HT-29 (cell line): ENCODE data around the gene RPL28. TPM values are rescaled to one million over a fixed set of nuclear protein-coding genes. Genes with fewer than 3 reads are reported as not detected.
A peak's percentile ranks its signal among the peaks of the same experiment; 100 is the strongest.
"Not testable (repeated sequence)": the region's sequence is repeated elsewhere in the genome, so short reads cannot be mapped to it uniquely, and the experiment has no call there.

Source experiments
- DNase-seq: peaks from one replicate; pipeline ENCODE4 v3.0.0-alpha.2; 2015; ENCODE audit warnings: low spot score
- total RNA-seq: library from RNA; depleted of rRNA; stranded (reverse); fragments of >200 nt; shearing (Covaris generic); gene quantifications from 2 replicates; pipeline ENCODE4 v1.2.3, GENCODE V29; 2014

Gene RPL28
- total RNA-seq, 1 experiment from 2014 or later: 1,134 TPM

DNA sequence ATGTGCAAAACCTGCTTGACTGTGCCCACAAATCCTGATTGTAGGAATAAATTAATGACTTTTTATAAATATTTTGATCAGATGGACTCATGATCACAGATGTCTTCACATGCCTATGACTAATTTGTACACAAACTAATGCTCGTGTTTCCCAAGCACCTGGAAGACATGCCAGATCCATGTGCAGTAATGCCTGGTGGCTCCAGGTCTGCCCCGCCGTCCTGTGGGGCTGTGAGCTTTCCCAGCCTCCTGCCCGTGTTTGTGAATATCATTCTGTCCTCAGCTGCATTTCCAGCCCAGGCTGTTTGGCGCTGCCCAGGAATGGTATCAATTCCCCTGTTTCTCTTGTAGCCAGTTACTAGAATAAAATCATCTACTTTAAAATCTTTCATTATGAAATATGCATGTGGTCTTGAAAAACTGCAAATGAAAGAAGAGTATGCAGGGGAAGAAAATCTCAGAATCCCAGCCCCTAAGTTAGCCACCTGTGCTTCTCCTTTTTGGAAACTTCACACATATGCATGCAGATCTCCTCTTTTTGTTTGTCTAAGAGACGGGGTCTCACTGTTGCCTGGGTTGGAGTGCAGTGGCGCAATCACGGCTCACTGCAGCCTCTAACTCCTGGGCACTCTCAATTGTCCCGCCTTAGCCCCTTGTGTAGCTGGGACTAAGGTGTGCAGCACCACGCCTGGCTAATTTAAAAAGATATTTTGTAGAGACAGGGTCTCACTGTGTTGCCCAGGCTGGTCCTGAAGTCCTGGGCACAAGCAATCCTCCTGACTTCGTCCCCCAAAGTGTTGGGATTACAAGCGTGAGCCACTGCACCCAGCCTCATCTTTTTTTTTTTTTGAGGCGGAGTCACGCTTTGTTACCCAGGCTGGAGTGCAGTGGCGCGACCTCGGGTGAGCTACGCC lies 6.2 kb downstream of the RPL28 start:
- DNase-seq: no peak

- DNase-seq: no peak
These were observed 7.4 kb downstream of the RPL28 start for GRCh38 chr19:55392820-55393761.

GRCh38 chr19:55398200-55398925 lies 12.6 kb downstream of the RPL28 start:
- DNase-seq: no peak

GRCh38 chr19:55400281-55401087 lies 14.8 kb downstream of the RPL28 start:
- no peak for DNase-seq

DNA sequence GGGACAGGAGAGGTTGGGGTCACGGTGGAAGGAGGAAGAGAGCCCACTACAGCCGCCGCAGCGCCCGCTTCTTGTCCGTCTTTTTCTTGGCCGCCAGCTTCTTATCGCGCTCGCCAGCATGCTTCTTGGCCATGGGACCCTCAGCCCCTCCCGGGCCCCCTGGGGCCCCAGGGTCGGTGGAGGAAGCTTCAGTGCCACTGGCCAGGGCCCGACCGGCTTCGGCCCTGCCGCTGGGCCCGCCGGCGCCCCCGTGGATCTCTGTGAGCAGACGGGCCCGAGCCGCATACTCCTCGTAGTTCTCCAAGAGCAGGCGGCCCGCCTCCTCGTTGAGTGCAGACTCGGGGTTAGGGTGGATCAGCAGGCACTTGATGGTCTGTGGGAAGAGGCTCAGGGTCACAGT lies 15.7 kb downstream of the RPL28 start:
- not testable (repeated sequence) for DNase-seq

- no peak for DNase-seq
These were observed 16.8 kb downstream of the RPL28 start for GRCh38 chr19:55402509-55402908.

DNA sequence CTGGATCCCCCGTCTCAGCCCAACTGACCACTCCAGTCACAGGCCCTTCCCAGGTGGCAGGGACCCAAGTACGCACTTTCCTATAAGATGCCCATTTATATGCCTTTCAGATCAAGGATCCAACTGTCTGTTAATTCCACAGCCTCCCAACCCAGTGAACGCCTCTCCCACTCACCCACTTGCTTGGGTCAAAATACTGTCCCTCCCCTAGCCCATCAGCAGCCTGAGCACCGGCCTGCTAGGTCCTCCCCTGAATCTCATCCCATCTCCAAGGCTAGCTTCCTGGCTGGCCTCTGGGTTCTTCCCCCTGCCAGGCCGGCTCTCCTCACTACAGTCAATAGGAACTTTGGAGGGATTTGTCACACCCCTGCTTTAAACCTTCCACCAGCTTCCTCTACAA lies 19.9 kb downstream of the RPL28 start:
- DNase-seq: no peak

DNA sequence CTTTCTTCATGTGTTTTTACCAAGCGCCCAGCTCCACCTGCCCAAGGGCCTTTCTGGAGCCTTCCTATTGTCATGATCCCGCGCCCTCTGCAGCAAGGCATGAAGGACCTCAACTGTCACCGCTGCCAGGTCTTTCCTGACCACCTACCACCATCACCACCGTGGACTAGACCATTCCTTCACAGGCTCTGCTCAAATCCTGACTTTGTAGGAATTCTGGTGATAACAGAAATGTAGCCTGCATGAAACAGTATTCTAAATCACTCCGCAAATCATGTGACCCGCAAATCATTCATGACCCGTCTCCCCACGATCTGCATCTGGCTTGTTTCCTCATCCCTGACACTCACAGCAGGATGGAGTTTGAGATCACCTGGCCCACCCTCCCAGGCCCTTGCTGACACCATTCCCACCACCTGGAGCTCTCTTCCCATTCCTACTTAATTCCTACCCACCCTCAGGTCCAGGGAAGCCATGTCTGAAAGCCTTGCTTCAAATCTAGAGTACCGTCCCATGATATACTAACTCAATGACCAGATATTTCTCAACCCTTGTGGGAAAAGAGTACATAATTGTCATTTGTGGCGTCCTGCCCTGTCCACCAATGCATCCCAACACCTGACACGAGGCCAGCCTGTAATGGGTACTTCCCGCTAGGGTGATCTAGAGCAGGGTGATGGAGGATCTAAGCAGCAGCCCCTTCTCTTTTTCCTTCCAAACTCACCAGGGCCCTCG lies 20.5 kb downstream of the RPL28 start:
- peak; percentile 39 for DNase-seq

DNA sequence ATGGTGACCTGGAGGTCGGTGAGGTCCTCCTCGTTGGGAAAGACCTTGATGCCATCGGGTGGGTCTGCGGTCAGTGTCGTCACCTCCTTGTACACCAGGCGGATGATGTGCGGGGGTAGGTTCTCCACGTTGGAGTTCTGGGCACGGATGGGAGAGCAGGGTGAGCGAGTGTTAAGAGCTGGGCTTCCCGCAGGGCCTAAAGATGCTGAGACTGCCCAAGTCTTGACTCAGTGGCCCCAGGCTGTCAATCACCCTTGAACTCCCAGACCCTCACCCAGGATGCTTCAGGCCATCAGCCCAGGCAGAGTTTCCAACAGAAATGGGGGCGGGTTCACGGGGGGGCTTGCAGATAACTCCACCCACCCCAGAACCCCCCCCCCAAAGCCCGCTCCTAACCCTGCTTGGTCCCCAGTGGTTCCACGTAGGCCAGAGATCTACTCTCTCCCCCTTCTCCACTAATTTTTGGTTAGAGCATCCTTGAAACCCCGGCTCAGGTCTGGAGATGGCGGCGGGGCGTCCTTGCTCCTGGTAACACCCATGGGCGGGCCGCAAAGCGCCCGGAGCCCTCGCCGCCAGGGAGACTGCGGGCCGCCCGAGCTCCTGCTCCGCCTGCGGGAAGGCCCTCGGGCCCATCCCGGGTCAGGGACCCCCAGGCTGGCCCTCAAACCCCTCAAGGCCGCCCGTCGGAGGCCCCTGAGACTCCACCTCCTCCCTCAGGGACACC lies 21.3 kb downstream of the RPL28 start:
- peak; percentile 54 for DNase-seq

DNA sequence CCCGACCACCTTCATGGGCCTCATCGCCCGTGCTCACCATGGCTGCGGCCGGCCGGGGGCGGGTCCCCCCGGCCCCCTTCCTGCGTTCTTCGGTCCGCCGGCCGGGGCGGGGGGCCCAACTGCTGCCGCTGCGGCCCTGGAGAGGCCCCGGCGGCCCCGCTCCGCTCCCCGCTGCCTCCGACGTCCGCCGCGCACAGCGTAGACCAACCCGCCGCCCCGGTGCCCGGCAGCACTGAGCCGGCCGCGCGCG lies 21.7 kb downstream of the RPL28 start, which contains the start of gene UBE2S:
TSS of gene UBE2S (minus strand) at position 239 of the 250 bp plus-strand sequence. CDS start at position 40, 199 bp downstream.
- DNase-seq: not testable (repeated sequence)

DNA sequence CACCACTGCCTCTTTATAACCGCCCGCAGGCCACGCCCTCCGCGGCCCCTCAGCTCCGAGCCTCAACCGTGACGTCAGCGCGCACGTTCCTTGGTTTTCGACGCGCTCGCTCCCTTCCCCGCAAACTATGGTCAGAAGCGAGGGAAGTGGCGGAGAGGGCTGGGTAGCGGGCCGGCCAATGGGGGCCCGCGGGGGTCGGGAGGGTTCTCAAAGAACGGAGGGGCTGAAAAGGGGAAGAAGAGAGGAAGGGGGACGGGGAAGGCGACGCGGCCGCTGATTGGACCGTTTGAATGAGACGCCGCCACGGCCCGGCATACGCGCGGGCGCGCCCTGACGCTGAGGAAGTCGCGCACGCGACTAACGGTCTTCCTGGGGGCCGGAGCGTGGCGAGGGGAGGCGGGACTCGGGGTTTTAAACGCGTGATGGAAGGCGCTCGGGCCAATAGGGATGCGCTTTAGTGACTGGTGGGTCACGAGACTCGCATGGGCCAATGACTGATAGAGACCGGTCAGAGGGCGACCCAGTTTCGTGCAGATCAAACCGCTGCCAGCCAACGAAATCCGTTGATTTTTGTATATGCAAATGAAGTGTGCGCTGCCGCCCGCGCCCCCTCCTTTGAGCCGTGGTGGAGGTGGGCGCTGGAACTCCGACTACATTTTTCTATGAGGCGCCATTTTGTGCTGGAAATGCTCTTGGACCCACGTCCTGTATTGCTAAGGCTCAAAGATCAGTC lies 22.2 kb downstream of the RPL28 start:
- peak; percentile 100 for DNase-seq

DNA sequence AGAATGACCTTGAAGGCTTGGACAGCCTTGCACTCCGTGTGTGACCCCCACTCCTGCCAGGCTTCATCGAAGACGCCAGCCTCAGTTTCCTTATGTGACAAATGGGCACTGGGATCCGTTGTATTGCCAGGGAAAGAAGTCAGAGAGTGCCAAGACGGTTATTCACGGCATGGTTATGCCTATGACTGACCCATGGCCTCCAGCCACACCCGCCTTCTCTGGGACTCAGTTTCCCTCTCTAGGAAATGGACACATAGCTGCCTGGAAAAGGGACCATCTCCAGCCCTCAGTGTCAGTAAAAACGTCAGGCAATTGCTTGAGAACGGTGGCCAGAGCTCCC lies 22.8 kb downstream of the RPL28 start:
- DNase-seq: no peak

- DNase-seq: not testable (repeated sequence)
These were observed 23.4 kb downstream of the RPL28 start for GRCh38 chr19:55409179-55409578.

DNA sequence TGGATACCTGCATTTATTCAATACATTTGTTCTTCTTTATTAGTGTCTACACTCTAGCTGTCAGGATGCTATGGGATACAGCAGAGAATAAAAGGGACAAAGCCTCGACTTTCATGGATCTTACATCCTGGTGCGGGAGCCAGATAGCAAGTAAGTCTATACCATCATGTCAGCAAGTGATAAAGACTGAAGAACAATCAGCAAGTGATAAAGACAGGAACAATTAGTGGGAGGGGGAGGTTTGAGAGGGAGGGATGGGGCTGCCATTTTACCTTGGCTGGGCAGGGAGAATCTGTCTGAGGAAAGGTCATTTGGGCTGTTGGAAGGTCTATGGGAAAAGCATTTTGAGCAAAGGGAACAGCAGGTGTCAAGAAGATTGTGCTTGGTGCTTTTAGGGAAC lies 24.4 kb downstream of the RPL28 start:
- DNase-seq: no peak

- peak; percentile 95 for DNase-seq
These were observed 32.5 kb downstream of the RPL28 start for GRCh38 chr19:55418185-55418584.

GRCh38 chr19:55419103-55419502 lies 33.4 kb downstream of the RPL28 start:
- DNase-seq: no peak

GRCh38 chr19:55419624-55420236 lies 34.0 kb downstream of the RPL28 start:
- no peak for DNase-seq

GRCh38 chr19:55421281-55421680 lies 35.5 kb downstream of the RPL28 start:
- not testable (repeated sequence) for DNase-seq
